ENCODE data around the gene NRL. TPM values are rescaled to one million over a fixed set of nuclear protein-coding genes. Genes with fewer than 3 reads are reported as not detected.
A peak's percentile ranks its signal among the peaks of the same experiment; 100 is the strongest.

NRL gene
- total RNA-seq, 1 donor from 2014 or later: 0.48 TPM

- Mint-ChIP-seq H3K27me3 (ENCODE audit: low read depth, unreplicated experiment) (no peaks in the 10 kb centered on the region), H3K4me1 (ENCODE audit: low read depth, unreplicated experiment) (peaks cover 20% of the 10 kb centered on the region), H3K27ac (ENCODE audit: unreplicated experiment) (peak overlapping the region; percentile 53), H3K4me3 (ENCODE audit: unreplicated experiment) (no peak overlapping the region), H3K36me3 (ENCODE audit: low read depth, unreplicated experiment) (peaks cover 42% of the 10 kb centered on the region), H3K9me3 (ENCODE audit: unreplicated experiment) (no peaks in the 10 kb centered on the region)
- H3K27ac ChIP-seq (ENCODE audit: low read depth, low read length): no peak overlapping the region
- no peak overlapping the region for H2AFZ ChIP-seq (ENCODE audit: low read depth, low read length)
- no peak overlapping the region for H3K4me3 ChIP-seq (ENCODE audit: insufficient read depth, low read depth, low read length)
- peaks cover 36% of the 10 kb centered on the region for H3K36me3 ChIP-seq (ENCODE audit: insufficient read depth, low read length)
- DNase-seq (ENCODE audit: low read depth): no peak
- FAIRE-seq: no peak
- H3K4me1 ChIP-seq (ENCODE audit: insufficient read depth, low read length): peaks cover 12% of the 10 kb centered on the region
- peaks cover 21% of the 10 kb centered on the region for H4K20me1 ChIP-seq (ENCODE audit: insufficient read depth, low read length)
- TF ChIP-seq EZH2 (IDR thresholded peaks at IDR 0.05; ENCODE audit: insufficient read depth, low read length) (no peak), CTCF (IDR thresholded peaks at IDR 0.05; ENCODE audit: insufficient read depth, low read depth, low read length) (no peak)
- H3K9ac ChIP-seq (ENCODE audit: low read length): no peak overlapping the region
- no peak overlapping the region for H3K4me2 ChIP-seq (ENCODE audit: low read length)
- no peaks in the 10 kb centered on the region for H3K9me3 ChIP-seq (ENCODE audit: insufficient read depth, low read depth, low read length)
- H3K79me2 ChIP-seq (ENCODE audit: insufficient read depth, low read length): peaks cover 12% of the 10 kb centered on the region
- H3K27me3 ChIP-seq (ENCODE audit: insufficient read depth, low read length): no peaks in the 10 kb centered on the region
Measured at GRCh38 chr14:24159777-24160498, 45.2 kb upstream of the NRL start.

GRCh38 chr14:24157331-24157730, 42.6 kb upstream of the NRL start:
- TF ChIP-seq EZH2 (IDR thresholded peaks at IDR 0.05; ENCODE audit: insufficient read depth, low read length) (no peak), CTCF (IDR thresholded peaks at IDR 0.05; ENCODE audit: insufficient read depth, low read depth, low read length) (no peak)
- Mint-ChIP-seq H3K9me3 (ENCODE audit: unreplicated experiment) (no peaks in the 10 kb centered on the region), H3K4me3 (ENCODE audit: unreplicated experiment) (no peak overlapping the region), H3K36me3 (ENCODE audit: low read depth, unreplicated experiment) (peaks cover 29% of the 10 kb centered on the region), H3K27me3 (ENCODE audit: low read depth, unreplicated experiment) (no peaks in the 10 kb centered on the region), H3K4me1 (ENCODE audit: low read depth, unreplicated experiment) (peaks cover 10% of the 10 kb centered on the region), H3K27ac (ENCODE audit: unreplicated experiment) (no peak overlapping the region)
- Histone ChIP-seq H2AFZ (ENCODE audit: low read depth, low read length) (no peak overlapping the region), H3K9ac (ENCODE audit: low read length) (no peak overlapping the region), H4K20me1 (ENCODE audit: insufficient read depth, low read length) (peaks cover 13% of the 10 kb centered on the region), H3K79me2 (ENCODE audit: insufficient read depth, low read length) (peaks cover 12% of the 10 kb centered on the region), H3K4me3 (ENCODE audit: insufficient read depth, low read depth, low read length) (no peak overlapping the region), H3K4me2 (ENCODE audit: low read length) (no peak overlapping the region), H3K4me1 (ENCODE audit: insufficient read depth, low read length) (peaks cover 11% of the 10 kb centered on the region), H3K9me3 (ENCODE audit: insufficient read depth, low read depth, low read length) (no peaks in the 10 kb centered on the region), H3K27me3 (ENCODE audit: insufficient read depth, low read length) (no peaks in the 10 kb centered on the region), H3K36me3 (ENCODE audit: insufficient read depth, low read length) (peaks cover 30% of the 10 kb centered on the region), H3K27ac (ENCODE audit: low read depth, low read length) (no peak overlapping the region)
- DNase-seq (ENCODE audit: low read depth): no peak
- no peak for FAIRE-seq

- H3K36me3 Mint-ChIP-seq (ENCODE audit: low read depth, unreplicated experiment): peaks cover 29% of the 10 kb centered on the region
- H3K4me3 Mint-ChIP-seq (ENCODE audit: unreplicated experiment): no peak overlapping the region
- peaks cover 33% of the 10 kb centered on the region for H3K36me3 ChIP-seq (ENCODE audit: insufficient read depth, low read length)
Measured at GRCh38 chr14:24156840-24157239, 42.1 kb upstream of the NRL start.

More at GRCh38 chr14:24156840-24157239, 42.1 kb upstream of the NRL start:
- peaks cover 7% of the 10 kb centered on the region for H3K79me2 ChIP-seq (ENCODE audit: insufficient read depth, low read length)
- FAIRE-seq: no peak
- H3K4me1 ChIP-seq (ENCODE audit: insufficient read depth, low read length): peaks cover 6% of the 10 kb centered on the region
- H3K9me3 Mint-ChIP-seq (ENCODE audit: unreplicated experiment): no peaks in the 10 kb centered on the region
- H4K20me1 ChIP-seq (ENCODE audit: insufficient read depth, low read length): peaks cover 11% of the 10 kb centered on the region
- H3K27me3 ChIP-seq (ENCODE audit: insufficient read depth, low read length): no peaks in the 10 kb centered on the region
- no peak overlapping the region for H3K4me2 ChIP-seq (ENCODE audit: low read length)
- H3K9ac ChIP-seq (ENCODE audit: low read length): no peak overlapping the region
- no peaks in the 10 kb centered on the region for H3K27me3 Mint-ChIP-seq (ENCODE audit: low read depth, unreplicated experiment)
- DNase-seq (ENCODE audit: low read depth): no peak
- H3K9me3 ChIP-seq (ENCODE audit: insufficient read depth, low read depth, low read length): no peaks in the 10 kb centered on the region
- peaks cover 5% of the 10 kb centered on the region for H3K4me1 Mint-ChIP-seq (ENCODE audit: low read depth, unreplicated experiment)
- H3K4me3 ChIP-seq (ENCODE audit: insufficient read depth, low read depth, low read length): no peak overlapping the region
- no peak for TF ChIP-seq EZH2 (IDR thresholded peaks at IDR 0.05; ENCODE audit: insufficient read depth, low read length)
- no peak for TF ChIP-seq CTCF (IDR thresholded peaks at IDR 0.05; ENCODE audit: insufficient read depth, low read depth, low read length)
- no peak overlapping the region for H3K27ac Mint-ChIP-seq (ENCODE audit: unreplicated experiment)
- no peak overlapping the region for H2AFZ ChIP-seq (ENCODE audit: low read depth, low read length)
- H3K27ac ChIP-seq (ENCODE audit: low read depth, low read length): no peak overlapping the region
